K562 (cell line): ENCODE results near the gene CEMIP. TPM values are rescaled to one million over a fixed set of nuclear protein-coding genes. Genes with fewer than 3 reads are reported as not detected.
A peak's percentile ranks its signal among the peaks of the same experiment; 100 is the strongest.

Experiments used
- ATAC-seq: fragments of 200-7000 bp; cut with Tn5 transposase; 3 replicates; pipeline ENCODE4 v1.9.1; 2020; ENCODE audit warnings: moderate library complexity
- BruUV-seq: library from RNA; stranded (reverse); fragments of 400-500 nt; replicated peaks from 2 replicates; lab custom pipeline; 2021; lab: Mats Ljungman, UMichigan
- CTCF ChIA-PET: fragments of 300-600 bp; formaldehyde crosslinking; extraction: SDS; loops from one replicate; lab custom pipeline; 2021; ENCODE audit warnings: low intra/inter-chr PET ratio; lab: Yijun Ruan, JAX
- POLR2A ChIA-PET: fragments of 300-600, 350-650 bp; sonication (Branson Sonifier 250); formaldehyde crosslinking; extraction: SDS; loops from one replicate; lab custom pipeline; 2021; ENCODE audit warnings: antibody characterized with exemption, inconsistent platforms; lab: Yijun Ruan, JAX
- DNase-seq, 4 experiments: peaks; one replicate each; pipeline versions ENCODE4 v3.0.0 to v3.0.0-alpha.2; 2011 to 2018; ENCODE audit warnings: low spot score in 3 of 4, mixed read lengths in 3 of 4; ENCODE audit errors: extremely low read depth in 1 of 4
- FAIRE-seq: peaks from 2 replicates; lab custom pipeline; 2011; peaks lifted over from hg19 to GRCh38; lab: Jason Lieb, UNC
- H2AFZ ChIP-seq: 2 replicates; pipeline ENCODE4 v1.6.0; 2011; ENCODE audit warnings: low read depth, low read length, control low read depth, inconsistent platforms
- H3K27ac ChIP-seq: fragments of 200-600 bp; 3 replicates; pipeline ENCODE4 v1.8.0; 2011; ENCODE audit warnings: low read depth, mild to moderate bottlenecking, control low read depth, inconsistent platforms, low read length, moderate library complexity, mixed read lengths; ENCODE audit errors: extremely low read depth
- H3K27me3 ChIP-seq, 2 experiments: fragments of 300-600 bp in 1 of 2; 2 replicates in 1 of 2; 3 replicates in 1 of 2; pipeline versions ENCODE4 v1.6.0 to v1.8.0; 2011; ENCODE audit warnings: inconsistent platforms in 2 of 2, low read length in 2 of 2, mild to moderate bottlenecking in 1 of 2, mixed read lengths in 1 of 2, moderate library complexity in 1 of 2; ENCODE audit not compliant: control insufficient read depth in 2 of 2, insufficient read depth in 2 of 2
- H3K36me3 ChIP-seq: fragments of 300-600 bp; 3 replicates; pipeline ENCODE4 v1.8.0; 2011; ENCODE audit warnings: mild to moderate bottlenecking, low read length, inconsistent platforms; ENCODE audit not compliant: control insufficient read depth, insufficient read depth
- H3K4me1 ChIP-seq, 2 experiments: fragments of 200-600 bp in 1 of 2; replicated peaks in 1 of 2; 2 replicates in 1 of 2; 3 replicates in 1 of 2; pipeline versions ENCODE4 v1.5.1 to v1.8.0; 2011; ENCODE audit warnings: inconsistent platforms in 2 of 2, low read length in 2 of 2, mild to moderate bottlenecking in 1 of 2, mixed read lengths in 1 of 2, moderate library complexity in 1 of 2; ENCODE audit not compliant: control insufficient read depth in 2 of 2, insufficient read depth in 2 of 2
- H3K4me2 ChIP-seq: 2 replicates; pipeline ENCODE4 v1.6.1; 2011; ENCODE audit warnings: low read length, control low read depth, inconsistent platforms, mixed read lengths; ENCODE audit not compliant: insufficient read depth
- H3K4me3 ChIP-seq: fragments of 200-600 bp; sonication (generic), shearing (Covaris generic); 2 replicates; pipeline ENCODE4 v1.5.1; 2016; ENCODE audit warnings: control low read depth, inconsistent platforms
- H3K79me2 ChIP-seq: fragments of 200-600 bp; 3 replicates; pipeline ENCODE4 v1.8.0; 2011; ENCODE audit warnings: low read length, inconsistent platforms; ENCODE audit not compliant: control insufficient read depth, insufficient read depth
- H3K9ac ChIP-seq, 2 experiments: 2 replicates each; pipeline versions ENCODE4 v1.6.0 to v1.6.1; 2011; ENCODE audit warnings: low read depth in 2 of 2, low read length in 2 of 2, control low read depth in 1 of 2, inconsistent platforms in 1 of 2, mild to moderate bottlenecking in 1 of 2, mixed read lengths in 1 of 2; ENCODE audit not compliant: insufficient read depth in 1 of 2
- H3K9me1 ChIP-seq: one replicate; pipeline ENCODE4 v1.6.0; 2011; ENCODE audit warnings: inconsistent platforms, mild to moderate bottlenecking, low read length, moderate library complexity; ENCODE audit not compliant: control insufficient read depth, insufficient read depth
- H3K9me3 ChIP-seq: replicated peaks from 2 replicates; pipeline ENCODE4 v1.5.1; 2011; ENCODE audit warnings: low read depth, low read length, inconsistent platforms; ENCODE audit not compliant: control insufficient read depth, insufficient read depth
- H4K20me1 ChIP-seq: replicated peaks from 2 replicates; pipeline ENCODE4 v1.6.1; 2011; ENCODE audit warnings: low read length, inconsistent platforms, mixed read lengths; ENCODE audit not compliant: control insufficient read depth, insufficient read depth
- BRD9 ChIP-seq: fragments of 450-650 bp; IDR thresholded peaks from 2 replicates; pipeline ENCODE4 v1.6.1; 2018; ENCODE audit warnings: low read depth; ENCODE audit not compliant: partially characterized antibody
- C11orf30 ChIP-seq: fragments of 450-650 bp; IDR thresholded peaks from 2 replicates; pipeline ENCODE4 v1.6.1; 2016; ENCODE audit warnings: low read depth, mild to moderate bottlenecking
- DPF2 ChIP-seq: fragments of 450-650 bp; IDR thresholded peaks from 2 replicates; pipeline ENCODE4 v1.6.1; 2016
- ETV6 ChIP-seq, 3 experiments: fragments of 150-350 bp in 1 of 3; sonication (generic) in 1 of 3; formaldehyde crosslinking in 1 of 3; IDR thresholded peaks; 2 replicates each; pipeline versions ENCODE4 v1.6.1 to v1.8.0; 2014 to 2022; ENCODE audit warnings: borderline replicate concordance in 2 of 3, low read depth in 2 of 3, antibody characterized with exemption in 1 of 3, low read length in 1 of 3, mild to moderate bottlenecking in 1 of 3, missing genetic modification reagents in 1 of 3
- FOXK2 ChIP-seq, 2 experiments: fragments of 450-650 bp; IDR thresholded peaks in 1 of 2; conservative IDR thresholded peaks in 1 of 2; 2 replicates each; pipeline ENCODE4 v1.6.1; 2016; ENCODE audit warnings: low read depth in 2 of 2, mild to moderate bottlenecking in 1 of 2
- HMG20A ChIP-seq: fragments of 450-650 bp; formaldehyde crosslinking; conservative IDR thresholded peaks from 2 replicates; pipeline ENCODE4 v1.4.0; 2020; ENCODE audit warnings: mild to moderate bottlenecking, mixed read lengths
- MAFF ChIP-seq: IDR thresholded peaks from 2 replicates; pipeline ENCODE4 v1.6.1; 2012; ENCODE audit warnings: low read length, improper control_type of control experiment
- NFE2L1 ChIP-seq: fragments of 450-650 bp; IDR thresholded peaks from 2 replicates; pipeline ENCODE4 v1.6.1; 2016; ENCODE audit warnings: missing genetic modification characterization, low read depth, mild to moderate bottlenecking, missing compliant biosample characterization, moderate library complexity, borderline replicate concordance
- PHB2 ChIP-seq: fragments of 450-650 bp; IDR thresholded peaks from 2 replicates; pipeline ENCODE4 v1.6.1; 2017; ENCODE audit warnings: low read depth
- PHF8 ChIP-seq: fragments of 200-600 bp; sonication (generic); IDR thresholded peaks from 2 replicates; pipeline ENCODE4 v1.6.1; 2012; ENCODE audit warnings: mixed run types, mild to moderate bottlenecking, inconsistent platforms, low read length, moderate library complexity, borderline replicate concordance
- RCOR1 ChIP-seq, 2 experiments: IDR thresholded peaks; 2 replicates each; pipeline ENCODE4 v1.6.1; 2012; ENCODE audit warnings: low read depth in 2 of 2, low read length in 2 of 2, borderline replicate concordance in 1 of 2, improper control_type of control experiment in 1 of 2
- RFX5 ChIP-seq: IDR thresholded peaks from 2 replicates; pipeline ENCODE4 v1.6.1; 2011; ENCODE audit warnings: low read depth, mild to moderate bottlenecking, improper control_type of control experiment, low read length
- RHOXF2B ChIP-seq: fragments of 250-450 bp; sonication (Bioruptor Pico); conservative IDR thresholded peaks from 2 replicates; pipeline ENCODE4 v1.5.1; 2021
- SMARCA4 ChIP-seq: fragments of 450-650 bp; IDR thresholded peaks from 2 replicates; pipeline ENCODE4 v1.6.1; 2016
- SMARCE1 ChIP-seq: fragments of 450-650 bp; IDR thresholded peaks from 2 replicates; pipeline ENCODE4 v1.7.1; 2016; ENCODE audit warnings: mild to moderate bottlenecking
- ZNF3 ChIP-seq: fragments of 250-450 bp; sonication (Bioruptor Pico); IDR thresholded peaks from 2 replicates; pipeline ENCODE4 v1.5.0; 2021; ENCODE audit warnings: mild to moderate bottlenecking, moderate library complexity
- ZNF77 ChIP-seq: fragments of 250-450 bp; sonication (Bioruptor Pico); IDR thresholded peaks from 2 replicates; pipeline ENCODE4 v1.5.0; 2020
- WGBS: fragments of 100-300 bp; shearing (Covaris generic); methylation state at CpG from one replicate; pipeline ENCODE4 v1.1.6; 2016; ENCODE audit warnings: low coverage, mixed read lengths; ENCODE audit not compliant: insufficient coverage; ENCODE audit errors: missing lambda C conversion rate; 5-methylcytosine and 5-hydroxymethylcytosine counted together
- in situ Hi-C: fragments of 300-500 bp; cut with MboI; formaldehyde crosslinking; loops from 4 replicates; pipeline ENCODE4 v1.15.0; 2018; ENCODE audit warnings: inconsistent platforms, mixed read lengths
- intact Hi-C: fragments of 100-400 bp; cut with micrococcal nuclease; formaldehyde crosslinking; loops from 2 replicates; pipeline ENCODE4 v1.14.2; 2022
- polyA plus RNA-seq, 8 experiments: library from polyadenylated mRNA; depleted of rRNA in 4 of 8; stranded (reverse) in 5 of 8; unstranded in 3 of 8; fragments of >200 nt; fragmentation: Nextera tagmentation in 2 of 8; fragmentation: Illumina TruSeq in 1 of 8; extraction: Ambion mirVana in 2 of 8; extraction: Trizol in 1 of 8; gene quantifications; 2 replicates each; pipeline versions ENCODE4 v1.2.1 to v1.2.3, GENCODE V29; 2011 to 2014; ENCODE audit warnings: inconsistent platforms in 1 of 8, missing spikeins in 1 of 8
- total RNA-seq, 7 experiments: library from RNA; depleted of rRNA in 6 of 7; stranded (reverse); fragments of >200 nt in 6 of 7; fragmentation: Illumina TruSeq in 2 of 7; extraction: Trizol in 2 of 7; gene quantifications; 2 replicates each; pipeline versions ENCODE4 v1.2.1 to v1.2.3, GENCODE V29; 2011 to 2021; ENCODE audit warnings: low replicate concordance in 1 of 7
- TF ChIP-seq, protein P1 (sequence below): sonication (generic); formaldehyde crosslinking; IDR thresholded peaks from 2 replicates; pipeline ENCODE4 v1.9.0; 2022; ENCODE audit warnings: mild to moderate bottlenecking, missing genetic modification reagents
- TF ChIP-seq, protein P2 (sequence below), 2 experiments: fragments of 450-650 bp in 1 of 2; sonication (generic) in 1 of 2; formaldehyde crosslinking in 1 of 2; IDR thresholded peaks in 1 of 2; conservative IDR thresholded peaks in 1 of 2; 2 replicates each; pipeline versions ENCODE4 v1.6.1 to v1.8.1; 2016 to 2023; ENCODE audit warnings: mild to moderate bottlenecking in 2 of 2, moderate library complexity in 2 of 2, inconsistent platforms in 1 of 2, missing genetic modification reagents in 1 of 2
- TF ChIP-seq, protein P3 (sequence below): sonication (generic); formaldehyde crosslinking; IDR thresholded peaks from 2 replicates; pipeline ENCODE4 v1.8.0; 2022; ENCODE audit warnings: missing genetic modification reagents, mild to moderate bottlenecking, moderate library complexity, borderline replicate concordance

The CEMIP gene
- total and polyA plus RNA-seq, 9 of the 15 experiments (the other 6 are each of a cell fraction or from before 2014, with no cell fraction given) = 0.33 TPM; not detected in 8

DNA sequence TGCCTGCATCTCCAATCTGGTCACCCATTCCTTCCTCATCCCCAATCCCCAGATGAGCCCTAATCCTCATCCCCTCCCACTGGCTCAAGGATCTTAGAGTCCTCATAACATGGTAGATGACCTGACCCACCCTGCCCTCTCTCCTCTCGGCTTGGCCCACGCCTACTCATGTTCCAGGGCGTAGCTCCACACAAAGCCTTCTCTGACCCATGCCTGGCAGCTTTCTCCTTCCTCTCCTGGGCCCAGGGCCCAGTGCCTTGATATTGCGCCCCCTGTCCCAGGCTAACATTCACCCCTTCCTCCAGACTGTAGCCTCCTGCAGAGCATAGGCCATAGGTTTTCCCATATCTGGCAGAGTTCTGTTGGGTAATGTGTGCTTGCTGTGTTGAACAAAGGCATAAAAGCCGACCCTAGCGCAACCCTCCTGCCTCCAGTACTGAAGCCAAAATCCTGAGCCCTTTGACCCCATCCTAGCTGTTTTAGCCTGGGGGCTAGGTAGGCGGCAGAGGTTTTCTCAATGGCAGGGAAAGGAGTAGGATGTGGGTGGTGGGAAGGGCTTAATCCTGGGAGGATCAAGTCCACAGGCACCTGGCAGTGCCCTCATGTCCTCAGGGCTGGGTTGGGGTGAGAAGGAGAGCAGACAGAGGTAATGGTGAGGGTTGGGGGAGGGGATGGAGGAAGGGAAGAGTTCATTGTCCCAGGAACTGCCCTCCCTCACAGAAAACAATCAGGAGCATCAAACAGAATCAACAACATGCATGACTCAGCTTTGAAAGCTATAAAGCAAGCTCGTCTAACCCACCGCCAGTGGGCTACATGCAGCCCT, 175.0 kb downstream of the CEMIP start:
- no peak overlapping the region for H2AFZ ChIP-seq
- H3K9me3 ChIP-seq = no peaks in the 10 kb centered on the region
- no peaks in the 10 kb centered on the region for H3K27me3 ChIP-seq
- no peaks in the 10 kb centered on the region; the same call in 1 of the 3 replicates for H3K36me3 ChIP-seq
- in situ Hi-C loops (no loop called here), intact Hi-C loops (no loop called here)
- FAIRE-seq (peak; percentile 42), DNase-seq (peak in 3 of 4 experiments; percentile 23 to 29 (median 25)), ATAC-seq (peak; percentile 72)
- H3K9ac ChIP-seq = no peak overlapping the region; a peak in 1 of 4 replicates
- no peak overlapping the region for H3K4me2 ChIP-seq
- H3K79me2 ChIP-seq = no peaks in the 10 kb centered on the region
- no TSS peak for BruUV-seq
- H3K4me3 ChIP-seq = no peak overlapping the region
- POLR2A ChIA-PET = no interaction called here
- no peaks in the 10 kb centered on the region for H3K9me1 ChIP-seq
- WGBS = 61% methylated on average over 9 of the region's 9 CpGs
- CTCF ChIA-PET = no interaction called here
- H4K20me1 ChIP-seq = no peaks in the 10 kb centered on the region
- peaks cover 4 to 17% of the 10 kb centered on the region in 2 experiments; a peak in 3 of 5 replicates for H3K4me1 ChIP-seq
- H3K27ac ChIP-seq = no peak overlapping the region
- TF ChIP-seq, protein P1, sequence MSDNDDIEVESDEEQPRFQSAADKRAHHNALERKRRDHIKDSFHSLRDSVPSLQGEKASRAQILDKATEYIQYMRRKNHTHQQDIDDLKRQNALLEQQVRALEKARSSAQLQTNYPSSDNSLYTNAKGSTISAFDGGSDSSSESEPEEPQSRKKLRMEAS (CRISPR knock-in tag) = no peak
- TF ChIP-seq ETV6 (IDR thresholded peaks at IDR 0.05; ENCODE audit: borderline replicate concordance in 1 of 2, low read depth in 2 of 2, low read length in 1 of 2) (no peak), ETV6 (CRISPR knock-in tag; IDR thresholded peaks at IDR 0.05; ENCODE audit: borderline replicate concordance) (no peak), C11orf30 (peak; percentile 68), PHB2 (no peak), MAFF (peak; percentile 19; the same call in 1 of the 2 replicates), SMARCA4 (peak; percentile 68), SMARCE1 (peak; percentile 56; the same call in 1 of the 2 replicates), HMG20A (CRISPR knock-in tag) (no peak), NFE2L1 (tag) (0 out of 2 replicates have a peak, but pooled peaks have one; percentile 17), RCOR1 (IDR thresholded peaks at IDR 0.05; ENCODE audit: borderline replicate concordance in 1 of 2, low read depth in 2 of 2, low read length in 2 of 2) (0 out of 4 replicates have a peak, but pooled peaks of 1 of the 2 experiments have one; percentile 40), ZNF3 (CRISPR knock-in tag) (no peak), RHOXF2B (CRISPR knock-in tag) (no peak), ZNF77 (CRISPR knock-in tag) (no peak), PHF8 (no peak), BRD9 (no peak), FOXK2 (conservative IDR thresholded peaks at IDR 0.05 in 1 of 2, IDR thresholded peaks at IDR 0.05 in 1 of 2; ENCODE audit: low read depth in 2 of 2) (peak in 1 of 2 experiments; percentile 53; a peak in 1 of 4 replicates), RFX5 (no peak), DPF2 (peak; percentile 72)
- TF ChIP-seq, protein P2, sequence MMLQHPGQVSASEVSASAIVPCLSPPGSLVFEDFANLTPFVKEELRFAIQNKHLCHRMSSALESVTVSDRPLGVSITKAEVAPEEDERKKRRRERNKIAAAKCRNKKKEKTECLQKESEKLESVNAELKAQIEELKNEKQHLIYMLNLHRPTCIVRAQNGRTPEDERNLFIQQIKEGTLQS (IDR thresholded peaks at IDR 0.05) = peak; percentile 39; the same call in 1 of the 2 replicates
- TF ChIP-seq, protein P2 (CRISPR knock-in tag; conservative IDR thresholded peaks at IDR 0.05) = no peak
- TF ChIP-seq, protein P3, sequence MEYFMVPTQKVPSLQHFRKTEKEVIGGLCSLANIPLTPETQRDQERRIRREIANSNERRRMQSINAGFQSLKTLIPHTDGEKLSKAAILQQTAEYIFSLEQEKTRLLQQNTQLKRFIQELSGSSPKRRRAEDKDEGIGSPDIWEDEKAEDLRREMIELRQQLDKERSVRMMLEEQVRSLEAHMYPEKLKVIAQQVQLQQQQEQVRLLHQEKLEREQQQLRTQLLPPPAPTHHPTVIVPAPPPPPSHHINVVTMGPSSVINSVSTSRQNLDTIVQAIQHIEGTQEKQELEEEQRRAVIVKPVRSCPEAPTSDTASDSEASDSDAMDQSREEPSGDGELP = no peak
